Mesenchymal stem cell (in vitro differentiated cells and primary cell): ENCODE measurements around the gene GAS6.
A peak's percentile ranks its signal among the peaks of the same experiment; 100 is the strongest.

ENCODE experiments used
- DNase-seq: peaks from one replicate; pipeline ENCODE4 v3.0.0-alpha.2; 2013
- H2AFZ ChIP-seq: one replicate; pipeline ENCODE4 v1.6.1; 2013; ENCODE audit warnings: low read depth, mild to moderate bottlenecking, control low read depth, inconsistent platforms, low read length, moderate library complexity
- H2AK5ac ChIP-seq: 2 replicates; pipeline ENCODE4 v1.6.1; 2013; ENCODE audit warnings: low read length, moderate library complexity, mild to moderate bottlenecking, inconsistent platforms; ENCODE audit not compliant: severe bottlenecking
- H2BK120ac ChIP-seq: one replicate; pipeline ENCODE4 v1.6.1; 2013; ENCODE audit warnings: low read depth, mild to moderate bottlenecking, inconsistent platforms, low read length, moderate library complexity
- H2BK12ac ChIP-seq, 2 experiments: one replicate each; pipeline ENCODE4 v1.6.1; 2013; ENCODE audit warnings: inconsistent platforms in 2 of 2, low read length in 2 of 2, mild to moderate bottlenecking in 2 of 2, moderate library complexity in 2 of 2, control low read depth in 1 of 2
- H2BK15ac ChIP-seq: one replicate; pipeline ENCODE4 v1.6.1; 2013; ENCODE audit warnings: mild to moderate bottlenecking, low read depth, inconsistent platforms; ENCODE audit not compliant: poor library complexity, severe bottlenecking
- H2BK5ac ChIP-seq: 2 replicates; pipeline ENCODE4 v1.6.1; 2013; ENCODE audit warnings: low read depth, mild to moderate bottlenecking, low read length, control low read depth, inconsistent platforms; ENCODE audit not compliant: poor library complexity, severe bottlenecking
- H3K14ac ChIP-seq, 2 experiments: one replicate each; pipeline ENCODE4 v1.6.1; 2013; ENCODE audit warnings: inconsistent platforms in 2 of 2, low read length in 2 of 2, control low read depth in 1 of 2, mild to moderate bottlenecking in 1 of 2, moderate library complexity in 1 of 2
- H3K18ac ChIP-seq, 2 experiments: one replicate each; pipeline ENCODE4 v1.6.1; 2013; ENCODE audit warnings: inconsistent platforms in 2 of 2, low read length in 2 of 2, control low read depth in 1 of 2, low read depth in 1 of 2, mild to moderate bottlenecking in 1 of 2
- H3K23ac ChIP-seq, 2 experiments: one replicate each; pipeline ENCODE4 v1.6.1; 2013; ENCODE audit warnings: inconsistent platforms in 2 of 2, low read length in 2 of 2, mild to moderate bottlenecking in 2 of 2, moderate library complexity in 2 of 2, control low read depth in 1 of 2
- H3K27ac ChIP-seq: 2 replicates; pipeline ENCODE4 v1.5.1; 2013; ENCODE audit warnings: mild to moderate bottlenecking, moderate library complexity, low read length, control low read depth, inconsistent platforms; ENCODE audit not compliant: poor library complexity, severe bottlenecking
- H3K27me3 ChIP-seq, 2 experiments: 2 replicates each; pipeline versions ENCODE4 v1.6.1 to v1.7.0; 2013; ENCODE audit warnings: low read length in 2 of 2, mild to moderate bottlenecking in 2 of 2, moderate library complexity in 2 of 2, control low read depth in 1 of 2, inconsistent platforms in 1 of 2; ENCODE audit not compliant: control insufficient read depth in 1 of 2, insufficient read depth in 1 of 2
- H3K36me3 ChIP-seq, 2 experiments: 2 replicates each; pipeline versions ENCODE4 v1.6.1 to v1.7.0; 2013; ENCODE audit warnings: low read length in 2 of 2, control low read depth in 1 of 2, inconsistent platforms in 1 of 2, low read depth in 1 of 2, mild to moderate bottlenecking in 1 of 2; ENCODE audit not compliant: insufficient read depth in 2 of 2, control insufficient read depth in 1 of 2
- H3K4ac ChIP-seq, 2 experiments: one replicate each; pipeline ENCODE4 v1.6.1; 2013; ENCODE audit warnings: inconsistent platforms in 2 of 2, low read length in 2 of 2, mild to moderate bottlenecking in 2 of 2, moderate library complexity in 2 of 2, control low read depth in 1 of 2, low read depth in 1 of 2
- H3K4me1 ChIP-seq: 2 replicates; pipeline ENCODE4 v1.6.1; 2013; ENCODE audit warnings: low read depth, low read length, control low read depth; ENCODE audit not compliant: control insufficient read depth, insufficient read depth
- H3K4me2 ChIP-seq: 2 replicates; pipeline ENCODE4 v1.6.1; 2013; ENCODE audit warnings: low read length, mild to moderate bottlenecking, inconsistent platforms; ENCODE audit not compliant: poor library complexity, severe bottlenecking
- H3K4me3 ChIP-seq, 2 experiments: 2 replicates each; pipeline versions ENCODE4 v1.5.1 to v1.7.0; 2013; ENCODE audit warnings: low read length in 2 of 2, mild to moderate bottlenecking in 2 of 2, control low read depth in 1 of 2, low read depth in 1 of 2; ENCODE audit not compliant: insufficient read depth in 1 of 2
- H3K79me1 ChIP-seq: replicated peaks from 2 replicates; pipeline ENCODE4 v1.6.1; 2013; ENCODE audit warnings: mild to moderate bottlenecking, control low read depth, low read length, inconsistent platforms; ENCODE audit not compliant: poor library complexity, severe bottlenecking
- H3K9ac ChIP-seq: 2 replicates; pipeline ENCODE4 v1.7.0; 2013; ENCODE audit warnings: mild to moderate bottlenecking, low read length, moderate library complexity
- H3K9me3 ChIP-seq: 2 replicates; pipeline ENCODE4 v1.7.0; 2013; ENCODE audit warnings: mild to moderate bottlenecking, low read length; ENCODE audit not compliant: control insufficient read depth
- H4K8ac ChIP-seq: one replicate; pipeline ENCODE4 v1.6.1; 2013; ENCODE audit warnings: inconsistent platforms, mild to moderate bottlenecking, low read length, moderate library complexity
- H4K91ac ChIP-seq: one replicate; pipeline ENCODE4 v1.6.1; 2013; ENCODE audit warnings: mild to moderate bottlenecking, low read length, inconsistent platforms
- WGBS: methylation state at CpG from one replicate; pipeline ENCODE4 v1.1.7; 2013; ENCODE audit warnings: mixed read lengths; 5-methylcytosine and 5-hydroxymethylcytosine counted together

Gene GAS6

GRCh38 chr13:113850722-113851479, 13.0 kb downstream of the GAS6 start:
- Histone ChIP-seq H3K14ac (no peak overlapping the region), H2BK120ac (no peak overlapping the region), H2BK15ac (no peak overlapping the region), H4K8ac (no peak overlapping the region), H2AFZ (no peak overlapping the region), H3K27ac (no peak overlapping the region), H3K27me3 (no peaks in the 10 kb centered on the region), H2BK12ac (no peak overlapping the region), H3K79me1 (peaks cover 15% of the 10 kb centered on the region), H3K18ac (no peak overlapping the region), H3K4ac (no peak overlapping the region), H3K9me3 (no peaks in the 10 kb centered on the region), H3K9ac (no peak overlapping the region), H3K4me1 (peaks cover 56% of the 10 kb centered on the region), H3K4me2 (no peak overlapping the region), H3K36me3 (peaks cover 51 to 67% of the 10 kb centered on the region in 2 experiments), H2AK5ac (no peak overlapping the region), H3K23ac (no peak overlapping the region), H2BK5ac (no peak overlapping the region), H3K4me3 (no peak overlapping the region), H4K91ac (no peak overlapping the region)
- 98% methylated on average over 3 of the region's 3 CpGs for WGBS
- DNase-seq: no peak

GRCh38 chr13:113849981-113850721, 13.7 kb downstream of the GAS6 start:
- H3K9ac ChIP-seq: no peak overlapping the region
- no peak overlapping the region for H3K4me2 ChIP-seq
- no peak overlapping the region for H4K91ac ChIP-seq
- H3K27me3 ChIP-seq: no peaks in the 10 kb centered on the region
- no peak overlapping the region for H4K8ac ChIP-seq
- WGBS: 97% methylated on average over 7 of the region's 8 CpGs
- no peak overlapping the region for H2AFZ ChIP-seq
- H3K9me3 ChIP-seq: no peaks in the 10 kb centered on the region
- H3K4me3 ChIP-seq: no peak overlapping the region
- H3K4me1 ChIP-seq: peaks cover 50% of the 10 kb centered on the region
- H2BK12ac ChIP-seq: no peak overlapping the region
- H3K18ac ChIP-seq: peak overlapping the region in 1 of 2 experiments; percentile 11
- peaks cover 17% of the 10 kb centered on the region for H3K79me1 ChIP-seq
- H3K27ac ChIP-seq: no peak overlapping the region
- H2AK5ac ChIP-seq: no peak overlapping the region
- DNase-seq: no peak
- no peak overlapping the region for H3K4ac ChIP-seq
- peaks cover 53 to 65% of the 10 kb centered on the region in 2 experiments for H3K36me3 ChIP-seq
- H2BK15ac ChIP-seq: no peak overlapping the region
- no peak overlapping the region for H2BK5ac ChIP-seq
- no peak overlapping the region for H2BK120ac ChIP-seq
- no peak overlapping the region for H3K14ac ChIP-seq
- H3K23ac ChIP-seq: no peak overlapping the region

GRCh38 chr13:113849546-113849945, 14.3 kb downstream of the GAS6 start:
- WGBS: 96% methylated on average over 2 of the region's 3 CpGs
- Histone ChIP-seq H3K18ac (no peak overlapping the region), H3K9ac (no peak overlapping the region)

More at GRCh38 chr13:113849546-113849945, 14.3 kb downstream of the GAS6 start:
- Histone ChIP-seq H2BK15ac (no peak overlapping the region), H2BK12ac (no peak overlapping the region), H3K36me3 (peaks cover 55 to 64% of the 10 kb centered on the region in 2 experiments), H4K8ac (no peak overlapping the region), H2AFZ (no peak overlapping the region), H3K27ac (no peak overlapping the region), H3K27me3 (no peaks in the 10 kb centered on the region), H2BK120ac (no peak overlapping the region), H2AK5ac (no peak overlapping the region), H3K79me1 (peaks cover 20% of the 10 kb centered on the region), H3K9me3 (no peaks in the 10 kb centered on the region), H2BK5ac (no peak overlapping the region), H3K4me1 (peaks cover 46% of the 10 kb centered on the region), H3K4me2 (no peak overlapping the region), H3K23ac (no peak overlapping the region), H3K4me3 (no peak overlapping the region), H3K4ac (peak overlapping the region in 1 of 2 experiments; percentile 74), H3K14ac (no peak overlapping the region), H4K91ac (no peak overlapping the region)
- no peak for DNase-seq
